HepG2 (cell line): ENCODE measurements around the gene RGR. TPM values are rescaled to one million over a fixed set of nuclear protein-coding genes. Genes with fewer than 3 reads are reported as not detected.

Experiments
- ATAC-seq: fragments of 200-7000 bp; cut with Tn5 transposase; 3 replicates; pipeline ENCODE4 v1.9.1; 2020; ENCODE audit warnings: mild to moderate bottlenecking, moderate library complexity
- BruUV-seq: library from RNA; stranded (reverse); fragments of 400-500 nt; replicated peaks from 2 replicates; lab custom pipeline; 2021; lab: Mats Ljungman, UMichigan
- CTCF ChIA-PET: fragments of 300-600 bp; formaldehyde crosslinking; extraction: SDS; loops from one replicate; lab custom pipeline; 2021; ENCODE audit warnings: low total read pairs, inconsistent platforms, low intra/inter-chr PET ratio; lab: Yijun Ruan, JAX
- POLR2A ChIA-PET: fragments of 350-600 bp; sonication (Branson Sonifier 250); formaldehyde crosslinking; loops from one replicate; lab custom pipeline; 2020; ENCODE audit warnings: antibody characterized with exemption, inconsistent platforms; lab: Yijun Ruan, JAX
- DNase-seq: peaks from one replicate; pipeline ENCODE4 v3.0.0-alpha.2; 2015; ENCODE audit warnings: low spot score
- FAIRE-seq: peaks from 3 replicates; lab custom pipeline; 2011; peaks lifted over from hg19 to GRCh38; lab: Jason Lieb, UNC
- H2AFZ ChIP-seq: one replicate; pipeline ENCODE4 v1.6.1; 2011; ENCODE audit warnings: low read length, inconsistent platforms
- H3K27ac ChIP-seq: fragments of 300-600 bp; 3 replicates; pipeline ENCODE4 v1.8.0; 2011; ENCODE audit warnings: mixed run types, mild to moderate bottlenecking, mixed read lengths, low read length, inconsistent platforms; ENCODE audit not compliant: insufficient read depth; ENCODE audit errors: extremely low read length
- H3K27me3 ChIP-seq, 2 experiments: fragments of 200-600 bp in 1 of 2; 2 replicates in 1 of 2; 3 replicates in 1 of 2; pipeline versions ENCODE4 v1.6.0 to v1.8.0; 2011; ENCODE audit warnings: low read length in 2 of 2, mild to moderate bottlenecking in 2 of 2, moderate library complexity in 2 of 2, inconsistent platforms in 1 of 2; ENCODE audit not compliant: insufficient read depth in 2 of 2, control insufficient read depth in 1 of 2
- H3K36me3 ChIP-seq, 2 experiments: fragments of 200-600 bp in 1 of 2; replicated peaks in 1 of 2; 2 replicates in 1 of 2; 3 replicates in 1 of 2; pipeline versions ENCODE4 v1.5.1 to v1.8.0; 2011; ENCODE audit warnings: low read length in 2 of 2, inconsistent platforms in 1 of 2; ENCODE audit not compliant: insufficient read depth in 2 of 2, control insufficient read depth in 1 of 2
- H3K4me1 ChIP-seq: 2 replicates; pipeline ENCODE4 v1.5.1; 2012; ENCODE audit warnings: low read length, inconsistent platforms; ENCODE audit not compliant: insufficient read depth
- H3K4me2 ChIP-seq: 2 replicates; pipeline ENCODE4 v1.6.0; 2011; ENCODE audit warnings: low read depth, low read length, inconsistent platforms
- H3K4me3 ChIP-seq, 3 experiments: fragments of 200-600 bp in 1 of 3; sonication (generic), shearing (Covaris generic) in 1 of 3; replicated peaks in 1 of 3; 2 replicates each; pipeline ENCODE4 v1.5.1; 2011 to 2016; ENCODE audit warnings: low read length in 3 of 3, inconsistent platforms in 2 of 3, low read depth in 2 of 3, mild to moderate bottlenecking in 2 of 3, control low read depth in 1 of 3, mixed read lengths in 1 of 3; ENCODE audit not compliant: insufficient read depth in 1 of 3
- H3K79me2 ChIP-seq: one replicate; pipeline ENCODE4 v1.6.1; 2011; ENCODE audit warnings: low read length, inconsistent platforms; ENCODE audit not compliant: insufficient read depth
- H3K9ac ChIP-seq: 2 replicates; pipeline ENCODE4 v1.6.0; 2011; ENCODE audit warnings: mild to moderate bottlenecking, low read depth, low read length, inconsistent platforms; ENCODE audit not compliant: insufficient read depth
- H3K9me3 ChIP-seq: 2 replicates; pipeline ENCODE4 v1.5.1; 2012; ENCODE audit warnings: mild to moderate bottlenecking, low read length
- H4K20me1 ChIP-seq: 2 replicates; pipeline ENCODE4 v1.6.0; 2011; ENCODE audit warnings: inconsistent platforms, mild to moderate bottlenecking, low read length, moderate library complexity; ENCODE audit not compliant: insufficient read depth
- FOXA1 ChIP-seq, 2 experiments: fragments of 450-650 bp in 1 of 2; sonication (generic) in 1 of 2; formaldehyde crosslinking in 1 of 2; IDR thresholded peaks; 2 replicates each; pipeline versions ENCODE4 v1.4.0 to v1.6.1; 2016 to 2020; ENCODE audit warnings: missing genetic modification reagents in 1 of 2
- HNRNPK ChIP-seq: fragments of 200-400 bp; formaldehyde crosslinking; IDR thresholded peaks from 2 replicates; pipeline ENCODE4 v1.6.1; 2018; ENCODE audit warnings: low read length, low read depth, moderate library complexity, mild to moderate bottlenecking; ENCODE audit not compliant: poor library complexity, severe bottlenecking
- KDM5A ChIP-seq: fragments of 200-600 bp; sonication (generic); IDR thresholded peaks from 2 replicates; pipeline ENCODE4 v1.7.0; 2018; ENCODE audit warnings: antibody characterized with exemption, mild to moderate bottlenecking, low read length, borderline replicate concordance
- PAX8 ChIP-seq: sonication (generic); formaldehyde crosslinking; IDR thresholded peaks from 2 replicates; pipeline ENCODE4 v1.8.0; 2022; ENCODE audit warnings: mild to moderate bottlenecking, missing genetic modification reagents, borderline replicate concordance
- PHF21A ChIP-seq: sonication (generic); formaldehyde crosslinking; IDR thresholded peaks from 2 replicates; pipeline ENCODE4 v1.5.0; 2020; ENCODE audit warnings: mild to moderate bottlenecking, missing genetic modification reagents
- SKIL ChIP-seq: sonication (generic); formaldehyde crosslinking; IDR thresholded peaks from 2 replicates; pipeline ENCODE4 v1.8.0; 2022; ENCODE audit warnings: missing genetic modification reagents, mild to moderate bottlenecking, moderate library complexity, borderline replicate concordance
- SNAI1 ChIP-seq: sonication (generic); formaldehyde crosslinking; IDR thresholded peaks from 2 replicates; pipeline ENCODE4 v1.5.0; 2020; ENCODE audit warnings: mild to moderate bottlenecking, missing genetic modification reagents, borderline replicate concordance
- ZBTB34 ChIP-seq: sonication (generic); formaldehyde crosslinking; IDR thresholded peaks from 2 replicates; pipeline ENCODE4 v1.8.0; 2022; ENCODE audit warnings: mild to moderate bottlenecking, missing genetic modification reagents
- ZEB1 ChIP-seq: IDR thresholded peaks from 2 replicates; pipeline ENCODE4 v1.6.1; 2012; ENCODE audit warnings: mild to moderate bottlenecking, low read depth, inconsistent platforms; ENCODE audit not compliant: insufficient replicate concordance
- ZFP41 ChIP-seq: sonication (generic); formaldehyde crosslinking; IDR thresholded peaks from 2 replicates; pipeline ENCODE4 v1.4.0; 2020; ENCODE audit warnings: mild to moderate bottlenecking, missing genetic modification reagents, borderline replicate concordance
- ZNF282 ChIP-seq: fragments of 450-650 bp; IDR thresholded peaks from 2 replicates; pipeline ENCODE4 v1.6.1; 2018; ENCODE audit not compliant: partially characterized antibody
- ZNF549 ChIP-seq: sonication (generic); formaldehyde crosslinking; IDR thresholded peaks from 2 replicates; pipeline ENCODE4 v1.5.0; 2020; ENCODE audit warnings: missing genetic modification reagents
- WGBS: methylation state at CpG from one replicate; pipeline ENCODE4 v1.1.6; 2017; ENCODE audit warnings: low lambda C conversion rate; 5-methylcytosine and 5-hydroxymethylcytosine counted together
- in situ Hi-C: cut with HindIII; loops from 2 replicates; pipeline ENCODE4 v1.10.0; 2017; ENCODE audit warnings: low pct_unique_long_range_greater_than_20kb; ENCODE audit not compliant: extremely low pct_ligation_motif_present
- intact Hi-C: fragments of 100-400 bp; cut with micrococcal nuclease; formaldehyde crosslinking; loops from one replicate; pipeline ENCODE4 v1.10.0; 2022; ENCODE audit not compliant: unreplicated experiment
- polyA plus RNA-seq, 8 experiments: library from polyadenylated mRNA; depleted of rRNA in 3 of 8; stranded (reverse) in 7 of 8; unstranded in 1 of 8; fragments of >200 nt; fragmentation: Illumina TruSeq in 4 of 8; extraction: Trizol in 4 of 8; gene quantifications; 2 replicates each; pipeline versions ENCODE4 v1.2.1 to v1.2.3, GENCODE V29; 2011 to 2016; ENCODE audit warnings: low read depth in 4 of 8, missing spikeins in 1 of 8, mixed read lengths in 1 of 8; ENCODE audit not compliant: insufficient read depth in 1 of 8
- total RNA-seq, 5 experiments: library from RNA; depleted of rRNA; stranded (reverse); fragments of >200 nt; fragmentation: Illumina TruSeq; extraction: Trizol; gene quantifications; 2 replicates each; pipeline ENCODE4 v1.2.3, GENCODE V29; 2016; ENCODE audit warnings: low read depth in 1 of 5
- TF ChIP-seq, protein P1 (sequence below): sonication (generic); formaldehyde crosslinking; IDR thresholded peaks from 2 replicates; pipeline ENCODE4 v1.4.0; 2020; ENCODE audit warnings: mild to moderate bottlenecking, missing genetic modification reagents
- TF ChIP-seq, protein P2 (sequence below): IDR thresholded peaks from 2 replicates; pipeline ENCODE4 v1.4.0; 2020; ENCODE audit warnings: mild to moderate bottlenecking, missing genetic modification reagents

The RGR gene
- total and polyA plus RNA-seq, 2 of the 13 experiments (the other 11 are each of a cell fraction or from before 2014, with no cell fraction given), result 0.69 to 0.71 TPM

DNA sequence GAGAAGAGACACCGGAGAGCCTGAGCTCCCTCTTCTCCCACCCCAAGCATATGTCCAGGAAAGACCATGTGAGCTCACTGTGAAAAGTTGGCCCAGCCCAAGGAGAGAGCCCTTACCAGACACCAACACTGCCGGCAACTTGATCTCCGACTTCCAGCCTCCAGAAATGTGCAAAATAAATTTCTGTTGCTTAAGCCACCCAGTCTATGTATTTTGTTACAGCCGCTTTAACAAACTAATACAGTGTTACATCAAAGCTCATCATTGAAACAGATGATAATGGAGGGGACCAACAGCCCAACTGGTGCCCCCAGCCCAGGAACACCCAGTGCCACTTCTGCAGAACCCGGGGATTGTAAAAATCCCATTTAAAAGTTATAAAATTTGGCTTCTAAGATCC, 18.9 kb downstream of the RGR start (continued):
- TF ChIP-seq SKIL (no peak), PHF21A (CRISPR knock-in tag) (no peak), ZEB1 (no peak)

DNA sequence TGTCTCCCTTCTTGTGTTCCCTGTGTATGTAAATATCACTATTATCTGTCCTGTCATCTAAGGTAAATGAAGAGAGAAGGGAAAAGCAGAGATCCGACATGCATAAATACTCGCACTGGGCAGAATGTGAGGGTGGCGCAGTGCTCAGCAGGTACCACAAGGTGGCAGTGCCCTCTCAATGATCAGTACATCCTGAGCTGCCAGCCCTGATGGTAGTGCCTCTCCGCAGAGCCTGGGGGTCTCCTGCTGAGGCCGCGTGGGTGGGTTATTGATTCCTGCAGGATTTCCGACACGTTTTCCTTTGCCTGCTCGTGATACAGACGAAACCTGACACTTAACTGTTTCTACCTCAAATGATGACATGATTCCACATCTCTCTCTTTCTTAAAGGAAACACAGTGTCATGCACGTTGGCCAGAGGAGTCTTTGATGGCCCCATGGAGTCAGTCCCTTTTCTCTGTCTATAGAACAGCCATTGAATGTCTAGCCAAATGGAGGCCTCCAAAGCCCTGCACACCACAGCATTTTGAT, 19.8 kb downstream of the RGR start:
- H2AFZ ChIP-seq, result no peak overlapping the region
- FAIRE-seq, result peak; percentile 81
- TF ChIP-seq FOXA1 (IDR thresholded peaks at IDR 0.05) (no peak), FOXA1 (CRISPR knock-in tag; IDR thresholded peaks at IDR 0.05) (0 out of 2 replicates have a peak, but pooled peaks have one; percentile 8), ZNF282 (no peak), KDM5A (no peak), SNAI1 (no peak), ZNF549 (CRISPR knock-in tag) (no peak), HNRNPK (no peak), PAX8 (CRISPR knock-in tag) (no peak), ZFP41 (CRISPR knock-in tag) (no peak), ZBTB34 (no peak)
- TF ChIP-seq, protein P1, sequence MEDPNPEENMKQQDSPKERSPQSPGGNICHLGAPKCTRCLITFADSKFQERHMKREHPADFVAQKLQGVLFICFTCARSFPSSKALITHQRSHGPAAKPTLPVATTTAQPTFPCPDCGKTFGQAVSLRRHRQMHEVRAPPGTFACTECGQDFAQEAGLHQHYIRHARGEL (CRISPR knock-in tag), result no peak
- TF ChIP-seq, protein P2, sequence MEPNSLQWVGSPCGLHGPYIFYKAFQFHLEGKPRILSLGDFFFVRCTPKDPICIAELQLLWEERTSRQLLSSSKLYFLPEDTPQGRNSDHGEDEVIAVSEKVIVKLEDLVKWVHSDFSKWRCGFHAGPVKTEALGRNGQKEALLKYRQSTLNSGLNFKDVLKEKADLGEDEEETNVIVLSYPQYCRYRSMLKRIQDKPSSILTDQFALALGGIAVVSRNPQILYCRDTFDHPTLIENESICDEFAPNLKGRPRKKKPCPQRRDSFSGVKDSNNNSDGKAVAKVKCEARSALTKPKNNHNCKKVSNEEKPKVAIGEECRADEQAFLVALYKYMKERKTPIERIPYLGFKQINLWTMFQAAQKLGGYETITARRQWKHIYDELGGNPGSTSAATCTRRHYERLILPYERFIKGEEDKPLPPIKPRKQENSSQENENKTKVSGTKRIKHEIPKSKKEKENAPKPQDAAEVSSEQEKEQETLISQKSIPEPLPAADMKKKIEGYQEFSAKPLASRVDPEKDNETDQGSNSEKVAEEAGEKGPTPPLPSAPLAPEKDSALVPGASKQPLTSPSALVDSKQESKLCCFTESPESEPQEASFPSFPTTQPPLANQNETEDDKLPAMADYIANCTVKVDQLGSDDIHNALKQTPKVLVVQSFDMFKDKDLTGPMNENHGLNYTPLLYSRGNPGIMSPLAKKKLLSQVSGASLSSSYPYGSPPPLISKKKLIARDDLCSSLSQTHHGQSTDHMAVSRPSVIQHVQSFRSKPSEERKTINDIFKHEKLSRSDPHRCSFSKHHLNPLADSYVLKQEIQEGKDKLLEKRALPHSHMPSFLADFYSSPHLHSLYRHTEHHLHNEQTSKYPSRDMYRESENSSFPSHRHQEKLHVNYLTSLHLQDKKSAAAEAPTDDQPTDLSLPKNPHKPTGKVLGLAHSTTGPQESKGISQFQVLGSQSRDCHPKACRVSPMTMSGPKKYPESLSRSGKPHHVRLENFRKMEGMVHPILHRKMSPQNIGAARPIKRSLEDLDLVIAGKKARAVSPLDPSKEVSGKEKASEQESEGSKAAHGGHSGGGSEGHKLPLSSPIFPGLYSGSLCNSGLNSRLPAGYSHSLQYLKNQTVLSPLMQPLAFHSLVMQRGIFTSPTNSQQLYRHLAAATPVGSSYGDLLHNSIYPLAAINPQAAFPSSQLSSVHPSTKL (CRISPR knock-in tag), result 0 out of 2 replicates have a peak, but pooled peaks have one; percentile 32

More for the DNA sequence above, 19.8 kb downstream of the RGR start:
- H3K27ac ChIP-seq, result no peak overlapping the region
- H3K79me2 ChIP-seq, result no peaks in the 10 kb centered on the region
- no peaks in the 10 kb centered on the region for H3K36me3 ChIP-seq
- ChIA-PET POLR2A (no interaction called here), CTCF (interaction anchor here (0.7 to 1.7 kb wide), 3 partner anchors 273 to 451 kb away, joined by 3 to 10 read pairs (median 4); no protein-coding TSS in a partner anchor)
- DNase-seq (peak; percentile 41), ATAC-seq (peak; percentile 97)
- peaks cover 3 to 24% of the 10 kb centered on the region in 2 experiments; a peak in 3 of 5 replicates for H3K27me3 ChIP-seq
- H3K9ac ChIP-seq, result no peak overlapping the region
- in situ Hi-C loops, result loop anchor here (5.0 to 10.0 kb wide), 2 partner anchors 100 to 278 kb away; no protein-coding TSS in a partner anchor
- WGBS, result 2% methylated on average over 8 of the region's 11 CpGs
- H3K4me2 ChIP-seq, result peak overlapping the region; percentile 16; the same call in 1 of the 2 replicates
- intact Hi-C loops, result loop anchor here (1.0 to 2.0 kb wide), 2 partner anchors 110 to 273 kb away; no protein-coding TSS in a partner anchor
- H3K4me3 ChIP-seq, result no peak overlapping the region
- H3K9me3 ChIP-seq, result no peaks in the 10 kb centered on the region
- no peaks in the 10 kb centered on the region for H4K20me1 ChIP-seq
- H3K4me1 ChIP-seq, result peaks cover 5% of the 10 kb centered on the region; the same call in 1 of the 2 replicates
- BruUV-seq, result no TSS peak
